ENCODE measurements around the gene CTNNA2.

GRCh38 chr2:80621656-80622055 is 1108.8 kb downstream of the CTNNA2 start:
- TF ChIP-seq CTCF (IDR thresholded peaks at IDR 0.05) (no peak), POLR2A (IDR thresholded peaks at IDR 0.05) (no peak), EP300 (IDR thresholded peaks at IDR 0.05) (no peak)
